ENCODE data around the gene MAP2K4. TPM values are rescaled to one million over a fixed set of nuclear protein-coding genes. Genes with fewer than 3 reads are reported as not detected.

The MAP2K4 gene
- 26.6 to 37.5 TPM (median 31.3 TPM) in 5 replicates for total RNA-seq (2022; extraction: Qiagen RNA extraction)

DNA sequence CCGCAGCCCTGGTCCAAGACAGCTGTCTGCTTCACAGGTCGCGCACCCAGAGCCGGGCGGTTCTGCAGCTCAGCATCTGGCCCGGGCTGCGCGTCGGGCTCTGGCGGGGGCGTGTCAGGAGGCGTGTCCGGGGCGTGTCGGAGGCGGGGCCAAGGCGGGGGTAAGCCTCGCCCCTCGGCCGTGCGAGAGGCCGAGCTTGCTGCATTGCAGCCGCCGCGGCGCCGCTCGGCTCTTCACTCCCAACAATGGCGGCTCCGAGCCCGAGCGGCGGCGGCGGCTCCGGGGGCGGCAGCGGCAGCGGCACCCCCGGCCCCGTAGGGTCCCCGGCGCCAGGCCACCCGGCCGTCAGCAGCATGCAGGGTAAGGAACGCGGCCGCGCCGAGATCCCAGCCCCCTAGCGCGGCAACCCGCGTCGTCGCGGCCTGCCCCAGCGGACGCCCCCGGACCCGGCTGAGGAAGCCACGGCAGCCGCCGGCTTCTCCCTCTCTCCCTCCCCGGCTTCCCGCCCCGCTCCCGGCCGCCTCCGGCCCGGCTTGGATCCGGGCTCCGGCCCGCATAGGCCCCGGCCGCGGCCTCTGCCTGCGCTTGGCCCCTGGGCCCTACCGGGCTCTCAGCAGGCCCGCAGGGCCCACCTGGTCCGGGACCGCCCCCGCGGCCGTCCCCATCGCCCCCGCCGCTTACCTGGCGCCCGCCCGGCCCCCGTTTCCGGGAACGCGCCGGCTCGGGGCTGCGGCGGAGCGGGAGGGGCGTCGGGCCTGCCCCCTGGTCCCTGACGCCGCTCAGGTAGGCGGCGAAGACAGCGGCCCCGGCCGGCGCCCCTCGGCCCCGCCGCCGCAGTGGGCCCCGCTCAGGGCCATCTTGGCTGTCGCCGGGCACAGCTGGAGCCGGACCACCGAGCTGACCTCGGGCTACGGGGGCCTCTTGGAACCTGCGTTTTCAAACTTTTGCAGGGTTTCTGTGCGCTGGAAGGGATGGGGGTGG is at the start of gene MAP2K4:
MAP2K4 (plus strand) TSS at position 236 of the 981 bp plus-strand sequence; CDS start at position 246, 10 bp downstream.

DNA sequence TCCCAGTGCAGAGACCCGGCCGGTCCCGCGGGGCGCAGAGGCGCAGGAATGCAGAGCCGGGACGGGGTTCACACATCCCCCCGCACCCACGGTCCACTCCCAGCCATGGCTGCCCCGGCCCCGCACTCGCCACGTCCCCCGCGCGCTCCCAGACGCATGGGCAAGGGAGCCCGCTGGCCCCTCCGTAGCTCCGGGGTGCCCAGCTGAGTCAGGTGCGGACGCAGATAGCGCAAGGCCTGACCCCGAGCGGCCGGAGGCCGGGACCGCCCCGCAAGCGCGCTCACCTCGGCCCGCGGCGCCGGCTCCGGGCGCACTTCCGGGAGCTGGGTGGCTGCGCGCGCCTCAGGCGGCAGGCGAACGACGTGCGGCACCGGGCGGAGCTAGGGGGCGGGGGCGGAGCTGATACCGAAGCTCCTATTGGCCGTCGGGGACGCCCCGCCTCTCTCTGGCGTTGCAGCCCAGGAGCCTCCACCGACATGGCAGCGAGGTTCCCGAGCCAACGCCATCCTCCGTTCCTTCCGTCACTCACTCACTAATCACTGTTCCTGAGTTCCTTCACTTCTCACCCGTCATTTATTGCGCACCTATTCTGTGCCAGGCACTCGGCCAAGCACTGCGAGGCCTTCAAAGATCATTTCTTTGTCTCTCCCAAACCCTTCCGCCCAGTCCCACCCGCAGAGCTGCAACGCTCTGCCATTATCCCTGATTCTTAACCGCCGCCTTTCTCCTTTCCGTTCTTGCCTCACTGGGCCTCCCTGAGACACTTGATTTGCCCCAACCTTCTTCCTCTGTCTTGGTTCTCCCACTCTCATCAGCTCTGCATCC is 23.3 kb upstream of the MAP2K4 start, which contains the start of gene ZNF18:
ZNF18 (minus strand) TSS at position 329 of the 825 bp plus-strand sequence. CDS start 4,646 bp downstream, outside the sequence.

Other genes with a start within 250 kb of the MAP2K4 start
- 4.8 to 6.6 TPM (median 5.2 TPM) in 5 replicates for gene ZNF18, start 23.4 kb upstream of the MAP2K4 start, total RNA-seq (2022; extraction: Qiagen RNA extraction)

Measured in A549 treated with Hydrocortisone at 1 μM for 4 hours (cell line).